ENCODE measurements around the gene VWA8.

Gene VWA8

DNA sequence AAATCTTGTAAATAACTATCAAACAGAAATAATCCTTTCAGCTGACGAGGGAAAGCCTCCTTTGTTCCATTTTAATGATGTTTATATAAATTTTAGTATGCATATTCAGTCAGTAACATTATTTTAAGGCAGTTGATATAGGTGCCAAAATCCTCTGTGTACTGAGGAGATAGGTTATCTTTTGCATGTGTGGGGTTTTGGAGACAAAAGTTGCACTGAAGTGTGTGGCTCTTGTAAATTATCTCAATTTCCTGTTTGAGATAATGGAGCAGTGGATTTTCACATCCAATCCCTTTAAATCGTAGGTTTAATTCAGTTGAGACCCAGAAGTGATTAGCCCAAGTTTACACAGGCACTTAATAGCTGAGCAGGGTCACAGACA lies 396.9 kb downstream of the VWA8 start:
- Histone ChIP-seq H3K4me1 (ENCODE audit: control insufficient read depth, insufficient read depth, low read length) (peaks cover 6% of the 10 kb centered on the region; the same call in 1 of the 2 replicates), H3K4me3 (ENCODE audit: low read depth, low read length) (no peak overlapping the region), H3K27ac (ENCODE audit: extremely low read depth, low read depth, low read length) (no peak overlapping the region), H3K9me3 (ENCODE audit: control insufficient read depth, insufficient read depth, low read depth, low read length) (no peaks in the 10 kb centered on the region), H3K36me3 (ENCODE audit: control insufficient read depth in 2 of 2, insufficient read depth in 1 of 2, low read length in 2 of 2) (no peaks in the 10 kb centered on the region)
- POLR2A ChIA-PET: no interaction called here
- CTCF ChIA-PET: no interaction called here
- no peak for TF ChIP-seq ZNF530 (tag by site-specific recombination; IDR thresholded peaks at IDR 0.05; ENCODE audit: low read depth)
- no peak for TF ChIP-seq HIC1 (tag by site-specific recombination; IDR thresholded peaks at IDR 0.05)
- TF ChIP-seq ZNF433 (tag by site-specific recombination; IDR thresholded peaks at IDR 0.05; ENCODE audit: low read depth): no peak
- TF ChIP-seq ZFP69B (tag by site-specific recombination; IDR thresholded peaks at IDR 0.05): no peak
- TF ChIP-seq OSR2 (tag by site-specific recombination; IDR thresholded peaks at IDR 0.05): no peak
- no peak for TF ChIP-seq KLF8 (tag by site-specific recombination; IDR thresholded peaks at IDR 0.05)
- 0 out of 2 replicates have a peak, but pooled peaks have one; percentile 15 for TF ChIP-seq FEZF1 (tag by site-specific recombination; IDR thresholded peaks at IDR 0.05)
- TF ChIP-seq, protein P1, sequence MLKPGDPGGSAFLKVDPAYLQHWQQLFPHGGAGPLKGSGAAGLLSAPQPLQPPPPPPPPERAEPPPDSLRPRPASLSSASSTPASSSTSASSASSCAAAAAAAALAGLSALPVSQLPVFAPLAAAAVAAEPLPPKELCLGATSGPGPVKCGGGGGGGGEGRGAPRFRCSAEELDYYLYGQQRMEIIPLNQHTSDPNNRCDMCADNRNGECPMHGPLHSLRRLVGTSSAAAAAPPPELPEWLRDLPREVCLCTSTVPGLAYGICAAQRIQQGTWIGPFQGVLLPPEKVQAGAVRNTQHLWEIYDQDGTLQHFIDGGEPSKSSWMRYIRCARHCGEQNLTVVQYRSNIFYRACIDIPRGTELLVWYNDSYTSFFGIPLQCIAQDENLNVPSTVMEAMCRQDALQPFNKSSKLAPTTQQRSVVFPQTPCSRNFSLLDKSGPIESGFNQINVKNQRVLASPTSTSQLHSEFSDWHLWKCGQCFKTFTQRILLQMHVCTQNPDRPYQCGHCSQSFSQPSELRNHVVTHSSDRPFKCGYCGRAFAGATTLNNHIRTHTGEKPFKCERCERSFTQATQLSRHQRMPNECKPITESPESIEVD (tag by site-specific recombination; IDR thresholded peaks at IDR 0.05): peak; percentile 60

DNA sequence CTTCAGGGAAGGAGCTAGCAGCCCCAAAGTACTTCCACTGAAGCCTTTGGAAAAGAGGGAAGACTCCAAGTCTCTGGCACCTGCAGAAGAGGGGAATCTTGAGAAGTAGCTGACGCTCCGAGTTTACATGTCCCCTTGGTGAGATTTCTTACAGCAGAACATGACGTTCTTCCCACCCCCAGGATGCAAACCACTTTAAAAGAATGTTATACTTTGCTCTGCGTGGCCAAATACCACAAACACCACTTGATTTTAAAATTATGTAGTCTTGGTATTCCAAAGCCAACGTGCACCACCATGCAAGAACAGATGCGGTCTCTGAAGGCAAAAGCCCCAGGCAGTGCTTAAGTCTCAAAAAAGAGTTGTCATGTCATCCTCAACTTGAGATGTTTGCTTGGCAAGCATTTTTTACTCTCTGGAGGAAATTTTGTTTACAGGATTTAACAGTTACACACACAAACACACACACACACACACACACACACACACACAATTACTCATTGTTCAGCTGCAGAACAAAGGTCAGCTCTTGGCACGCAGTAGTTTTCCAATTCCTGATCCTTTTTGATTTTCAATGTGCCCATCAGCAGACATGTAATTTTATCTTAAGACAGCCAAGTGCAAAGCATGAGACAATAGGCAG lies 397.4 kb downstream of the VWA8 start:
- TF ChIP-seq ZNF354C (tag by site-specific recombination; IDR thresholded peaks at IDR 0.05; ENCODE audit: borderline replicate concordance, low read depth) (no peak), ZNF140 (tag by site-specific recombination; IDR thresholded peaks at IDR 0.05) (no peak), ZNF768 (tag by site-specific recombination; IDR thresholded peaks at IDR 0.05) (no peak), ZNF664 (tag by site-specific recombination; IDR thresholded peaks at IDR 0.05) (no peak), YY1 (tag by site-specific recombination; IDR thresholded peaks at IDR 0.05) (no peak), ZNF157 (tag by site-specific recombination; IDR thresholded peaks at IDR 0.05) (no peak), ZNF433 (tag by site-specific recombination; IDR thresholded peaks at IDR 0.05; ENCODE audit: low read depth) (no peak), PBX3 (CRISPR knock-in tag; IDR thresholded peaks at IDR 0.05) (no peak), HIC1 (tag by site-specific recombination; IDR thresholded peaks at IDR 0.05) (no peak), ZNF654 (tag by site-specific recombination; IDR thresholded peaks at IDR 0.05; ENCODE audit: low read depth) (no peak), PRDM1 (tag by site-specific recombination; IDR thresholded peaks at IDR 0.05) (no peak), SP3 (tag by site-specific recombination; IDR thresholded peaks at IDR 0.05) (no peak), HOXC10 (CRISPR knock-in tag; IDR thresholded peaks at IDR 0.05) (no peak), ZNF473 (tag by site-specific recombination; IDR thresholded peaks at IDR 0.05) (no peak), ZNF404 (tag by site-specific recombination; IDR thresholded peaks at IDR 0.05) (no peak)
- TF ChIP-seq, protein P2, sequence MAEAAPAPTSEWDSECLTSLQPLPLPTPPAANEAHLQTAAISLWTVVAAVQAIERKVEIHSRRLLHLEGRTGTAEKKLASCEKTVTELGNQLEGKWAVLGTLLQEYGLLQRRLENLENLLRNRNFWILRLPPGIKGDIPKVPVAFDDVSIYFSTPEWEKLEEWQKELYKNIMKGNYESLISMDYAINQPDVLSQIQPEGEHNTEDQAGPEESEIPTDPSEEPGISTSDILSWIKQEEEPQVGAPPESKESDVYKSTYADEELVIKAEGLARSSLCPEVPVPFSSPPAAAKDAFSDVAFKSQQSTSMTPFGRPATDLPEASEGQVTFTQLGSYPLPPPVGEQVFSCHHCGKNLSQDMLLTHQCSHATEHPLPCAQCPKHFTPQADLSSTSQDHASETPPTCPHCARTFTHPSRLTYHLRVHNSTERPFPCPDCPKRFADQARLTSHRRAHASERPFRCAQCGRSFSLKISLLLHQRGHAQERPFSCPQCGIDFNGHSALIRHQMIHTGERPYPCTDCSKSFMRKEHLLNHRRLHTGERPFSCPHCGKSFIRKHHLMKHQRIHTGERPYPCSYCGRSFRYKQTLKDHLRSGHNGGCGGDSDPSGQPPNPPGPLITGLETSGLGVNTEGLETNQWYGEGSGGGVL (tag by site-specific recombination; IDR thresholded peaks at IDR 0.05): no peak
- ChIA-PET CTCF (no interaction called here), POLR2A (no interaction called here)
- Histone ChIP-seq H3K4me3 (ENCODE audit: low read depth, low read length) (no peak overlapping the region), H3K9me3 (ENCODE audit: control insufficient read depth, insufficient read depth, low read depth, low read length) (no peaks in the 10 kb centered on the region), H3K36me3 (ENCODE audit: control insufficient read depth in 2 of 2, insufficient read depth in 1 of 2, low read length in 2 of 2) (no peaks in the 10 kb centered on the region), H3K4me1 (ENCODE audit: control insufficient read depth, insufficient read depth, low read length) (peaks cover 6% of the 10 kb centered on the region; the same call in 1 of the 2 replicates), H3K27ac (ENCODE audit: extremely low read depth, low read depth, low read length) (no peak overlapping the region)
